K562 (cell line): ENCODE results near the gene TUBA4B. TPM values are rescaled to one million over a fixed set of nuclear protein-coding genes. Genes with fewer than 3 reads are reported as not detected.
A peak's percentile ranks its signal among the peaks of the same experiment; 100 is the strongest.

Source experiments
- ATAC-seq: fragments of 200-7000 bp; cut with Tn5 transposase; 3 replicates; pipeline ENCODE4 v1.9.1; 2020; ENCODE audit warnings: moderate library complexity
- BruUV-seq: library from RNA; stranded (reverse); fragments of 400-500 nt; replicated peaks from 2 replicates; lab custom pipeline; 2021; lab: Mats Ljungman, UMichigan
- CTCF ChIA-PET: fragments of 300-600 bp; formaldehyde crosslinking; extraction: SDS; loops from one replicate; lab custom pipeline; 2021; ENCODE audit warnings: low intra/inter-chr PET ratio; lab: Yijun Ruan, JAX
- POLR2A ChIA-PET: fragments of 300-600, 350-650 bp; sonication (Branson Sonifier 250); formaldehyde crosslinking; extraction: SDS; loops from one replicate; lab custom pipeline; 2021; ENCODE audit warnings: antibody characterized with exemption, inconsistent platforms; lab: Yijun Ruan, JAX
- DNase-seq, 4 experiments: peaks; one replicate each; pipeline versions ENCODE4 v3.0.0 to v3.0.0-alpha.2; 2011 to 2018; ENCODE audit warnings: low spot score in 3 of 4, mixed read lengths in 3 of 4; ENCODE audit errors: extremely low read depth in 1 of 4
- FAIRE-seq: peaks from 2 replicates; lab custom pipeline; 2011; peaks lifted over from hg19 to GRCh38; lab: Jason Lieb, UNC
- H2AFZ ChIP-seq: 2 replicates; pipeline ENCODE4 v1.6.0; 2011; ENCODE audit warnings: low read depth, low read length, control low read depth, inconsistent platforms
- H3K27ac ChIP-seq: fragments of 200-600 bp; 3 replicates; pipeline ENCODE4 v1.8.0; 2011; ENCODE audit warnings: low read depth, mild to moderate bottlenecking, control low read depth, inconsistent platforms, low read length, moderate library complexity, mixed read lengths; ENCODE audit errors: extremely low read depth
- H3K27me3 ChIP-seq, 2 experiments: fragments of 300-600 bp in 1 of 2; 2 replicates in 1 of 2; 3 replicates in 1 of 2; pipeline versions ENCODE4 v1.6.0 to v1.8.0; 2011; ENCODE audit warnings: inconsistent platforms in 2 of 2, low read length in 2 of 2, mild to moderate bottlenecking in 1 of 2, mixed read lengths in 1 of 2, moderate library complexity in 1 of 2; ENCODE audit not compliant: control insufficient read depth in 2 of 2, insufficient read depth in 2 of 2
- H3K36me3 ChIP-seq: fragments of 300-600 bp; 3 replicates; pipeline ENCODE4 v1.8.0; 2011; ENCODE audit warnings: mild to moderate bottlenecking, low read length, inconsistent platforms; ENCODE audit not compliant: control insufficient read depth, insufficient read depth
- H3K4me1 ChIP-seq, 2 experiments: fragments of 200-600 bp in 1 of 2; replicated peaks in 1 of 2; 2 replicates in 1 of 2; 3 replicates in 1 of 2; pipeline versions ENCODE4 v1.5.1 to v1.8.0; 2011; ENCODE audit warnings: inconsistent platforms in 2 of 2, low read length in 2 of 2, mild to moderate bottlenecking in 1 of 2, mixed read lengths in 1 of 2, moderate library complexity in 1 of 2; ENCODE audit not compliant: control insufficient read depth in 2 of 2, insufficient read depth in 2 of 2
- H3K4me2 ChIP-seq: 2 replicates; pipeline ENCODE4 v1.6.1; 2011; ENCODE audit warnings: low read length, control low read depth, inconsistent platforms, mixed read lengths; ENCODE audit not compliant: insufficient read depth
- H3K4me3 ChIP-seq: fragments of 200-600 bp; sonication (generic), shearing (Covaris generic); 2 replicates; pipeline ENCODE4 v1.5.1; 2016; ENCODE audit warnings: control low read depth, inconsistent platforms
- H3K79me2 ChIP-seq: fragments of 200-600 bp; 3 replicates; pipeline ENCODE4 v1.8.0; 2011; ENCODE audit warnings: low read length, inconsistent platforms; ENCODE audit not compliant: control insufficient read depth, insufficient read depth
- H3K9ac ChIP-seq, 2 experiments: 2 replicates each; pipeline versions ENCODE4 v1.6.0 to v1.6.1; 2011; ENCODE audit warnings: low read depth in 2 of 2, low read length in 2 of 2, control low read depth in 1 of 2, inconsistent platforms in 1 of 2, mild to moderate bottlenecking in 1 of 2, mixed read lengths in 1 of 2; ENCODE audit not compliant: insufficient read depth in 1 of 2
- H3K9me1 ChIP-seq: one replicate; pipeline ENCODE4 v1.6.0; 2011; ENCODE audit warnings: inconsistent platforms, mild to moderate bottlenecking, low read length, moderate library complexity; ENCODE audit not compliant: control insufficient read depth, insufficient read depth
- H3K9me3 ChIP-seq: replicated peaks from 2 replicates; pipeline ENCODE4 v1.5.1; 2011; ENCODE audit warnings: low read depth, low read length, inconsistent platforms; ENCODE audit not compliant: control insufficient read depth, insufficient read depth
- H4K20me1 ChIP-seq: replicated peaks from 2 replicates; pipeline ENCODE4 v1.6.1; 2011; ENCODE audit warnings: low read length, inconsistent platforms, mixed read lengths; ENCODE audit not compliant: control insufficient read depth, insufficient read depth
- BCOR ChIP-seq: fragments of 450-650 bp; IDR thresholded peaks from 2 replicates; pipeline ENCODE4 v1.6.1; 2016
- KDM1A ChIP-seq, 2 experiments: fragments of 450-650 bp; IDR thresholded peaks; 2 replicates each; pipeline ENCODE4 v1.6.1; 2016; ENCODE audit warnings: mild to moderate bottlenecking in 2 of 2
- PHF21A ChIP-seq: fragments of 450-650 bp; IDR thresholded peaks from 2 replicates; pipeline ENCODE4 v1.6.1; 2017; ENCODE audit warnings: low read depth, borderline replicate concordance
- PREB ChIP-seq: sonication (generic); formaldehyde crosslinking; IDR thresholded peaks from 2 replicates; pipeline ENCODE4 v1.8.1; 2023; ENCODE audit warnings: mild to moderate bottlenecking, missing genetic modification reagents
- RBM25 ChIP-seq: fragments of 200-400 bp; formaldehyde crosslinking; IDR thresholded peaks from 2 replicates; pipeline ENCODE4 v1.6.1; 2018; ENCODE audit warnings: low read length, low read depth, moderate library complexity; ENCODE audit not compliant: severe bottlenecking
- RFX1 ChIP-seq: fragments of 450-650 bp; IDR thresholded peaks from 2 replicates; pipeline ENCODE4 v1.6.1; 2016; ENCODE audit warnings: mild to moderate bottlenecking, moderate library complexity
- SMARCA5 ChIP-seq: fragments of 450-650 bp; IDR thresholded peaks from 2 replicates; pipeline ENCODE4 v1.6.1; 2016
- ZFP36 ChIP-seq: fragments of 150-350 bp; IDR thresholded peaks from 2 replicates; pipeline ENCODE4 v1.6.1; 2018; ENCODE audit warnings: low read length, low read depth; ENCODE audit not compliant: partially characterized antibody
- WGBS: fragments of 100-300 bp; shearing (Covaris generic); methylation state at CpG from one replicate; pipeline ENCODE4 v1.1.6; 2016; ENCODE audit warnings: low coverage, mixed read lengths; ENCODE audit not compliant: insufficient coverage; ENCODE audit errors: missing lambda C conversion rate; 5-methylcytosine and 5-hydroxymethylcytosine counted together
- in situ Hi-C: fragments of 300-500 bp; cut with MboI; formaldehyde crosslinking; loops from 4 replicates; pipeline ENCODE4 v1.15.0; 2018; ENCODE audit warnings: inconsistent platforms, mixed read lengths
- intact Hi-C: fragments of 100-400 bp; cut with micrococcal nuclease; formaldehyde crosslinking; loops from 2 replicates; pipeline ENCODE4 v1.14.2; 2022
- polyA plus RNA-seq, 8 experiments: library from polyadenylated mRNA; depleted of rRNA in 4 of 8; stranded (reverse) in 5 of 8; unstranded in 3 of 8; fragments of >200 nt; fragmentation: Nextera tagmentation in 2 of 8; fragmentation: Illumina TruSeq in 1 of 8; extraction: Ambion mirVana in 2 of 8; extraction: Trizol in 1 of 8; gene quantifications; 2 replicates each; pipeline versions ENCODE4 v1.2.1 to v1.2.3, GENCODE V29; 2011 to 2014; ENCODE audit warnings: inconsistent platforms in 1 of 8, missing spikeins in 1 of 8
- total RNA-seq, 7 experiments: library from RNA; depleted of rRNA in 6 of 7; stranded (reverse); fragments of >200 nt in 6 of 7; fragmentation: Illumina TruSeq in 2 of 7; extraction: Trizol in 2 of 7; gene quantifications; 2 replicates each; pipeline versions ENCODE4 v1.2.1 to v1.2.3, GENCODE V29; 2011 to 2021; ENCODE audit warnings: low replicate concordance in 1 of 7
- TF ChIP-seq, protein P1 (sequence below): fragments of 450-650 bp; IDR thresholded peaks from 2 replicates; pipeline ENCODE4 v1.7.1; 2018; ENCODE audit warnings: mild to moderate bottlenecking, low read depth; ENCODE audit not compliant: partially characterized antibody

The TUBA4B gene
- total and polyA plus RNA-seq, 9 of the 15 experiments (the other 6 are each of a cell fraction or from before 2014, with no cell fraction given), result 0.04 TPM; not detected in 8

GRCh38 chr2:219244789-219245147, 8.3 kb upstream of the TUBA4B start:
- no peak for FAIRE-seq
- CTCF ChIA-PET, result no interaction called here
- no peak for ATAC-seq
- in situ Hi-C loops, result no loop called here
- DNase-seq, result no peak
- Histone ChIP-seq H3K27ac (peak overlapping the region; percentile 95), H3K36me3 (peaks cover 33% of the 10 kb centered on the region), H3K4me3 (peak overlapping the region; percentile 93), H3K27me3 (no peaks in the 10 kb centered on the region), H3K79me2 (peaks cover 17% of the 10 kb centered on the region), H3K9me3 (no peaks in the 10 kb centered on the region), H3K9ac (peak overlapping the region; percentile 94 to 99), H3K9me1 (no peaks in the 10 kb centered on the region), H4K20me1 (0 out of 2 replicates have a peak, but pooled peaks cover 2% of the 10 kb centered on the region), H2AFZ (peak overlapping the region; percentile 86), H3K4me2 (peak overlapping the region; percentile 92), H3K4me1 (peaks cover 19 to 30% of the 10 kb centered on the region in 2 experiments; a peak in 4 of 5 replicates)
- TF ChIP-seq KDM1A (IDR thresholded peaks at IDR 0.05) (peak; percentile 29 to 51; a peak in 2 of 4 replicates), RBM25 (peak; percentile 72), ZFP36 (peak; percentile 70), PREB (CRISPR knock-in tag) (no peak), SMARCA5 (peak; percentile 73; the same call in 1 of the 2 replicates), BCOR (peak; percentile 66; the same call in 1 of the 2 replicates), PHF21A (no peak), RFX1 (no peak)
- TF ChIP-seq, protein P1, sequence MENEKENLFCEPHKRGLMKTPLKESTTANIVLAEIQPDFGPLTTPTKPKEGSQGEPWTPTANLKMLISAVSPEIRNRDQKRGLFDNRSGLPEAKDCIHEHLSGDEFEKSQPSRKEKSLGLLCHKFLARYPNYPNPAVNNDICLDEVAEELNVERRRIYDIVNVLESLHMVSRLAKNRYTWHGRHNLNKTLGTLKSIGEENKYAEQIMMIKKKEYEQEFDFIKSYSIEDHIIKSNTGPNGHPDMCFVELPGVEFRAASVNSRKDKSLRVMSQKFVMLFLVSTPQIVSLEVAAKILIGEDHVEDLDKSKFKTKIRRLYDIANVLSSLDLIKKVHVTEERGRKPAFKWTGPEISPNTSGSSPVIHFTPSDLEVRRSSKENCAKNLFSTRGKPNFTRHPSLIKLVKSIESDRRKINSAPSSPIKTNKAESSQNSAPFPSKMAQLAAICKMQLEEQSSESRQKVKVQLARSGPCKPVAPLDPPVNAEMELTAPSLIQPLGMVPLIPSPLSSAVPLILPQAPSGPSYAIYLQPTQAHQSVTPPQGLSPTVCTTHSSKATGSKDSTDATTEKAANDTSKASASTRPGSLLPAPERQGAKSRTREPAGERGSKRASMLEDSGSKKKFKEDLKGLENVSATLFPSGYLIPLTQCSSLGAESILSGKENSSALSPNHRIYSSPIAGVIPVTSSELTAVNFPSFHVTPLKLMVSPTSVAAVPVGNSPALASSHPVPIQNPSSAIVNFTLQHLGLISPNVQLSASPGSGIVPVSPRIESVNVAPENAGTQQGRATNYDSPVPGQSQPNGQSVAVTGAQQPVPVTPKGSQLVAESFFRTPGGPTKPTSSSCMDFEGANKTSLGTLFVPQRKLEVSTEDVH, result no peak
- POLR2A ChIA-PET, result interaction anchor here (0.6 to 2.2 kb wide), 13 partner anchors 8 to 640 kb away, joined by 3 to 12 read pairs (median 4); partner anchors contain the start of genes ANKZF1, ATG9A, DNAJB2 and TUBA4A
- intact Hi-C loops, result loop anchor here (2.0 kb wide), 1 partner anchor 16 kb away; the partner anchor contains the start of genes ANKZF1 and ATG9A
- BruUV-seq, result TSS peak; percentile 81
- WGBS, result 24% methylated on average over 6 of the region's 6 CpGs
